ENCODE data around the gene TWNK.

The TWNK gene

DNA sequence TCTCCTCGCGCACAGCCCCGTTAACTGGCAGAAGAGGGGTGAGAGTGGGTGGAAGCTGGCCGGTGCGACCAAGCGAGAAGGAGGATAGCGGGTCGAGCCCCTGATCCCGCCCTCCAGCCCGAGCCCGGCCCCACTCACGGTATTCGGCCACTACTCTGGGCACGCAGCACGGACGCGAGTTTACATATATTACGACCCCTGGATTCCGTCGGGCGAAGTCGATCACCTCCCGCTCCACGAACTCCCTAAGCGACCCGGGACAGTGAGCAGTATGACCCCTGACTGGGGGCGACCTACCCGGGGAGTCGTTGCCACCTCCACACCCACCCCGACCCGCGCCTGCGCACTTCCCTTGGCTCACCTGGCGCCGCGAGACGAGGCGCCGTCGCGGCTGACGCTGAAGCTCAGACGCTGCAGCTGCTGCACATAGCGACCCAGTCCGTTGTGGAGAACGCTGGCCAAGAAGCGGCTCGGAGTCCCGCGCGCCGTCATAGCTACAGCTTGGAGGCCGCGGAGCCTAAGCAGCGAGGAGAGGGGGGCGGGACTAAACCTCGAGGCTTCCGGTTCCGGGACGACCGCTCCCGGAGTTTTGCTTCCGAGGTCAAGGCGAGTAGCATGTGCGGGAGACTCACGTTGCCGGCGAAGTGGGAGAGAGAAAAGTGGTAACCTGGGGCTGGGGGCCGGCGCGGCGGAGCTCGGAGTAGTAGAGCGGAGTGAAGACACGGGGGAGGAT is at the start of gene TWNK, which contains the start of gene MRPL43:
Gene TWNK, plus strand, starts transcription at position 592 of the 733 bp plus-strand sequence. CDS start 668 bp downstream, outside the sequence.
Gene MRPL43, minus strand, starts transcription at position 546 of the 733 bp plus-strand sequence. Its CDS starts 54 bp downstream, at position 492.
- TF ChIP-seq, protein P1, sequence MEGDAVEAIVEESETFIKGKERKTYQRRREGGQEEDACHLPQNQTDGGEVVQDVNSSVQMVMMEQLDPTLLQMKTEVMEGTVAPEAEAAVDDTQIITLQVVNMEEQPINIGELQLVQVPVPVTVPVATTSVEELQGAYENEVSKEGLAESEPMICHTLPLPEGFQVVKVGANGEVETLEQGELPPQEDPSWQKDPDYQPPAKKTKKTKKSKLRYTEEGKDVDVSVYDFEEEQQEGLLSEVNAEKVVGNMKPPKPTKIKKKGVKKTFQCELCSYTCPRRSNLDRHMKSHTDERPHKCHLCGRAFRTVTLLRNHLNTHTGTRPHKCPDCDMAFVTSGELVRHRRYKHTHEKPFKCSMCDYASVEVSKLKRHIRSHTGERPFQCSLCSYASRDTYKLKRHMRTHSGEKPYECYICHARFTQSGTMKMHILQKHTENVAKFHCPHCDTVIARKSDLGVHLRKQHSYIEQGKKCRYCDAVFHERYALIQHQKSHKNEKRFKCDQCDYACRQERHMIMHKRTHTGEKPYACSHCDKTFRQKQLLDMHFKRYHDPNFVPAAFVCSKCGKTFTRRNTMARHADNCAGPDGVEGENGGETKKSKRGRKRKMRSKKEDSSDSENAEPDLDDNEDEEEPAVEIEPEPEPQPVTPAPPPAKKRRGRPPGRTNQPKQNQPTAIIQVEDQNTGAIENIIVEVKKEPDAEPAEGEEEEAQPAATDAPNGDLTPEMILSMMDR (IDR thresholded peaks at IDR 0.05; ENCODE audit: low read depth, low read length), result no peak
- no peak for DNase-seq (ENCODE audit: extremely low read depth, low read depth)

DNA sequence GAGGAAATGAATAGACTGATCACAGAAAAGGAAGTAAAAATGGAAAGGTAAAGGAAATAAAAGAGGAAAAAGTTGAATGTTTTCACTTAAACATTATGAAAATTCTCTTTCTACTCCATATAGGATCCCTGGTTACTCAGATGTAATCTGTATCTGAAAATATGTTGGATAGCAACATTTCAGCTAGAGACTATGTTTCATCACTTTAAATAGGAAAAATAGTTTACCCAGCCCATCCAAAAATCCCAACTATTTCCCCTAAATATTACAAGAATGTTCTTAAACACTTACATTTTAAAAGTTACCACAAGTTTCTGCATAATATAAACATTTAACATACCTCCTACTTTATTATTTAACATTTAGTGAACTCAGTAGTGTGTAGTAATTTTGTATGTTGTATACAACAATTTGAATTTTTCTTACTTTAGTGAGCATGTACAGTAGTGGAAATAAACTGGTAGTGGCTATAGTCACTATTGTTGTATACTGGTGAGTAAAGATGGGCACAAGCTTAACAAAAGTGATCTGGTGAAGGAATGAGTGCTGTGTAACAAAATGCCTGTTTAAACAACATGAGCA is 47.5 kb upstream of the TWNK start:
- TF ChIP-seq, protein P1 (IDR thresholded peaks at IDR 0.05; ENCODE audit: low read depth, low read length), result no peak
- no peak for DNase-seq (ENCODE audit: extremely low read depth, low read depth)

DNA sequence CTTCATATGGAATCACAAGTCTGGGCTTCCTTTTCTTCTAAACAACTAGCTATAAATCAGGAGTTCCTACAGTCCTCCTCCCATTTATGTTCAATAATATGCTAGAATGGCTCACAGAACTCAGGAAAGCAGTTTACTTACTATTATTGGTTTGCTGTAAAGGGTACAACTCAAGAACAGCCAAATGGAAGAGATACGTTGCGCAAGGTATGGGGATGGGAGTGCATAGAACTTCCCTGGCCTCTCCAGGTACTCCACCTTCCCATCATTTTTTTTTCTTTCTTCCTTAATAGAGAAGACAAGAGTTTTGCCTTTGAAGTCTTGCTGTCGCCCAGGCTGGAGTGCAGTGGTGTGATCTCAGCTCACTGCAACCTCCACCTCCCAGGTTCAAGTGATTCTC is 45.1 kb upstream of the TWNK start:
- TF ChIP-seq, protein P1 (IDR thresholded peaks at IDR 0.05; ENCODE audit: low read depth, low read length), result no peak
- no peak for DNase-seq (ENCODE audit: extremely low read depth, low read depth)

DNA sequence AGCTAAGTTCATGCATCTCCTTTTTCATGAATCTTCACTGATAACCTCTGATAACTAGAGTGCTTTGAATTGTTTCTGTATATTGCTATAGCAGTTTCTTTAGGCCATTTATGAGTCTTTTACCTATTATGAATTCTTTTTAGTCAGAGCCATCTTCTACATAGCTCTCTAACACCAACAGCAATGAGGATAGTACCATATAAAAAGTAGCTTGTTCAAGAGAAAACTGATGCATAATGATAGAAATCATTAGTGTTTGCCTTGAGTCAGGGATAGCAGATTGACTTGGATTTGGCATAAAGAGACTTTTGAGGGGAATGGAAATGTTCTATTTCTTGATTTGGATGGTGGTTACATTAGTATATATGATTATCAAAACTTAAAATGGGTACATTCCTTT is 43.8 kb upstream of the TWNK start:
- TF ChIP-seq, protein P1 (IDR thresholded peaks at IDR 0.05; ENCODE audit: low read depth, low read length), result no peak
- DNase-seq (ENCODE audit: extremely low read depth, low read depth), result no peak

DNA sequence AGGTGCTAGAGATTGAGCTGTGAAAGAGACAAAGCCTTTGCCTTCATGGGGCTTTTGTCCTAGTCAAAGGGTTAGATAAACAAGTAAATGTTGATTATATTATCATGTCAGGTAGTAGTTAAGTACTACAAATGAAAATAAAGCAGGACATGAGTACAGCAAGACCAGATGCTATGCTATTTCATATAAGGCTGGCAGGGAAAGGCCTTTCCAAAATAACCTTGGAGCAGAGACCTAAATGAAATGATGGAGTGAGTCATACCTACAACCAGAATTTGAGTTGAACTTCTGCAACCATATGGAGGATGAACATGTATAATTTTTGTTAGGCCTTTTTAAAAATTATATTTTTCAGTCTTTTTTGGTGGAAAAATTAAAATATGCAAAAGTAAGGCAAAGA is 41.6 kb upstream of the TWNK start:
- DNase-seq (ENCODE audit: extremely low read depth, low read depth), result no peak
- TF ChIP-seq, protein P1 (IDR thresholded peaks at IDR 0.05; ENCODE audit: low read depth, low read length), result no peak

DNA sequence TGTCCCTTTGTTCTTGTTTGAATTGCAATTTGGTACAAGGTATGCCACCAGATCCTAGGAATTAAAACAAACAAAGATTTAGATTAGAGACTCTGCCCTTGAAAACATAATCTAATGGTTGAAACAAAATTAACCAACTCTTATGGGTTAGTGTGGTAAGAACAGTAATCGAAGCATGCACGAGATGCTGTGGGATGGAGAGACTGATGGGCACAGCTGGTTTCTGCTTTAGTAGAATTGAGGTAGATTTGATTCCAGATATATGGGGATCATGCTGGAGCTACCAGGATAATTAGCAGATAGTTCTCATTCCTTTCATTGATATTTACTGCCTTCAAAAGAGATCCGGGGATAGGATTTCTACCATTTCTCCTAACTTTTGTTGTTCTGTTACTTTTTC is 38.4 kb upstream of the TWNK start:
- no peak for DNase-seq (ENCODE audit: extremely low read depth, low read depth)

DNA sequence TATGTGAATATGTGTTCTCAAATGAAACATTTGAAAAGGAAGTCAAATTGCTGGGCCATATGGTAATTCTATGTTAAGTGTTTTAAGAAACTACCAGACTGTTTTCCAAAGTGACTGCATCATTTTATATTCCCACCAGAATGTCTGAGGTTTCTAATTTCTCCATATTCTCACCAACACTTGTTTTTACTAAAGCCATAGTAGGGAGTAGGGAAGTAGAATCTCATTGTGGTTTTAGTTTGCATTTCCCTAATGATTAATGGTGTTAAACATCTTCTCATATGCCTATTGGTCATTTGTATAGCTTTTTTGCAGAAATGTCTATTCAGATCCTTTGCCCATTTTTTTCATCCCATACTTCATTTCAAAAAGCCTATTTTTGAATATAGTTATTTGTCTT is 27.1 kb upstream of the TWNK start:
- TF ChIP-seq, protein P1 (IDR thresholded peaks at IDR 0.05; ENCODE audit: low read depth, low read length), result no peak
- DNase-seq (ENCODE audit: extremely low read depth, low read depth), result no peak

More for the DNA sequence above, 38.4 kb upstream of the TWNK start:
- TF ChIP-seq, protein P1 (IDR thresholded peaks at IDR 0.05; ENCODE audit: low read depth, low read length), result no peak

All from AG09319 (cell line).